KBM-7 (cell line): ENCODE measurements around the gene UGGT2.
A peak's percentile ranks its signal among the peaks of the same experiment; 100 is the strongest.
"Not testable (repeated sequence)": the region's sequence is repeated elsewhere in the genome, so short reads cannot be mapped to it uniquely, and the experiment has no call there.

Experiments used
- DNase-seq: peaks from one replicate; pipeline ENCODE4 v3.0.0-alpha.2; 2015
- in situ Hi-C: fragments of 300-500 bp; cut with MboI; formaldehyde crosslinking; loops from 2 replicates; pipeline ENCODE4 v1.14.3; 2020; ENCODE audit warnings: low sequenced_read_pairs, low pct_unique_long_range_greater_than_20kb, mixed read lengths

The UGGT2 gene

GRCh38 chr13:95924389-95924994, 128.7 kb downstream of the UGGT2 start:
- in situ Hi-C loops = no loop called here
- DNase-seq = peak; percentile 24

- in situ Hi-C loops = no loop called here
- no peak for DNase-seq
Measured at GRCh38 chr13:95921485-95921884, 131.7 kb downstream of the UGGT2 start.

GRCh38 chr13:95920485-95920884, 132.7 kb downstream of the UGGT2 start:
- peak; percentile 3 for DNase-seq
- in situ Hi-C loops = no loop called here

GRCh38 chr13:95918860-95919259, 134.3 kb downstream of the UGGT2 start:
- no peak for DNase-seq
- in situ Hi-C loops = no loop called here

GRCh38 chr13:95914991-95915501, 138.2 kb downstream of the UGGT2 start:
- DNase-seq = no peak
- in situ Hi-C loops = no loop called here

GRCh38 chr13:95906999-95907398, 146.2 kb downstream of the UGGT2 start:
- in situ Hi-C loops = no loop called here
- DNase-seq = no peak

GRCh38 chr13:95903569-95903968, 149.6 kb downstream of the UGGT2 start:
- in situ Hi-C loops = no loop called here

GRCh38 chr13:95902741-95903140, 150.5 kb downstream of the UGGT2 start:
- in situ Hi-C loops = no loop called here
- DNase-seq = no peak

More at GRCh38 chr13:95903569-95903968, 149.6 kb downstream of the UGGT2 start:
- DNase-seq = no peak

- DNase-seq = no peak
- in situ Hi-C loops = no loop called here
Measured at GRCh38 chr13:95898256-95898655, 154.9 kb downstream of the UGGT2 start.

- in situ Hi-C loops = no loop called here
- DNase-seq = no peak
Measured at GRCh38 chr13:95896301-95896700, 156.9 kb downstream of the UGGT2 start.

GRCh38 chr13:95893861-95894260, 159.3 kb downstream of the UGGT2 start:
- no peak for DNase-seq
- in situ Hi-C loops = no loop called here

GRCh38 chr13:95882121-95882520, 171.1 kb downstream of the UGGT2 start:
- in situ Hi-C loops = no loop called here
- no peak for DNase-seq

- in situ Hi-C loops = no loop called here
- DNase-seq = no peak
Measured at GRCh38 chr13:95880331-95880730, 172.9 kb downstream of the UGGT2 start.

GRCh38 chr13:95874286-95874685, 178.9 kb downstream of the UGGT2 start:
- in situ Hi-C loops = no loop called here
- no peak for DNase-seq

- in situ Hi-C loops = no loop called here
- no peak for DNase-seq
Measured at GRCh38 chr13:95870421-95870820, 182.8 kb downstream of the UGGT2 start.

GRCh38 chr13:95865080-95865615, 188.1 kb downstream of the UGGT2 start:
- no peak for DNase-seq
- in situ Hi-C loops = no loop called here

GRCh38 chr13:95862408-95862807, 190.8 kb downstream of the UGGT2 start:
- in situ Hi-C loops = no loop called here
- DNase-seq = no peak

GRCh38 chr13:95861296-95861695, 191.9 kb downstream of the UGGT2 start:
- in situ Hi-C loops = no loop called here
- no peak for DNase-seq

- in situ Hi-C loops = no loop called here
- peak; percentile 58 for DNase-seq
Measured at GRCh38 chr13:95858286-95859075, 194.7 kb downstream of the UGGT2 start.

- in situ Hi-C loops, DNase-seq: not testable (repeated sequence)
Measured at GRCh38 chr13:95845656-95846055, 207.5 kb downstream of the UGGT2 start.
